Bronchial epithelial cell (primary cell): Measurements from ENCODE around the gene VWA8. TPM values are rescaled to one million over a fixed set of nuclear protein-coding genes. Genes with fewer than 3 reads are reported as not detected.
"Not testable (repeated sequence)": the region's sequence is repeated elsewhere in the genome, so short reads cannot be mapped to it uniquely, and the experiment has no call there.

Source experiments
- DNase-seq: peaks from one replicate; pipeline ENCODE4 v3.0.0-alpha.2; 2010; ENCODE audit warnings: low read depth
- FAIRE-seq: peaks from 2 replicates; lab custom pipeline; 2011; peaks lifted over from hg19 to GRCh38; lab: Jason Lieb, UNC
- H3K27me3 ChIP-seq: 2 replicates; pipeline ENCODE4 v1.5.1; 2011; ENCODE audit warnings: low read length; ENCODE audit not compliant: control insufficient read depth, insufficient read depth
- H3K36me3 ChIP-seq: 2 replicates; pipeline ENCODE4 v1.5.1; 2011; ENCODE audit warnings: low read length; ENCODE audit not compliant: control insufficient read depth, insufficient read depth
- H3K4me3 ChIP-seq: 2 replicates; pipeline ENCODE4 v1.5.1; 2011; ENCODE audit warnings: mild to moderate bottlenecking, low read depth, low read length, control low read depth
- CTCF ChIP-seq: IDR thresholded peaks from 2 replicates; pipeline ENCODE4 v1.5.1; 2011; ENCODE audit warnings: mild to moderate bottlenecking, moderate library complexity, low read length, control low read depth, inconsistent platforms; ENCODE audit not compliant: insufficient read depth, severe bottlenecking
- total RNA-seq: library from RNA; depleted of rRNA; stranded (reverse); fragments of >200 nt; gene quantifications from 2 replicates; pipeline ENCODE4 v1.2.1, GENCODE V29; 2014

VWA8 gene
- total RNA-seq, 1 donor from 2014 or later: 17.1 TPM

GRCh38 chr13:41578371-41578770 is 382.5 kb downstream of the VWA8 start:
- Histone ChIP-seq H3K4me3 (no peak overlapping the region), H3K27me3 (no peaks in the 10 kb centered on the region), H3K36me3 (peaks cover 1% of the 10 kb centered on the region)
- DNase-seq: no peak
- FAIRE-seq: no peak
- no peak for TF ChIP-seq CTCF

- H3K4me3 ChIP-seq: no peak overlapping the region
- FAIRE-seq (no peak), DNase-seq (no peak)
- peaks cover 1% of the 10 kb centered on the region for H3K36me3 ChIP-seq
- TF ChIP-seq CTCF: no peak
- H3K27me3 ChIP-seq: no peaks in the 10 kb centered on the region
Observed at GRCh38 chr13:41577436-41577835, 383.5 kb downstream of the VWA8 start.

DNA sequence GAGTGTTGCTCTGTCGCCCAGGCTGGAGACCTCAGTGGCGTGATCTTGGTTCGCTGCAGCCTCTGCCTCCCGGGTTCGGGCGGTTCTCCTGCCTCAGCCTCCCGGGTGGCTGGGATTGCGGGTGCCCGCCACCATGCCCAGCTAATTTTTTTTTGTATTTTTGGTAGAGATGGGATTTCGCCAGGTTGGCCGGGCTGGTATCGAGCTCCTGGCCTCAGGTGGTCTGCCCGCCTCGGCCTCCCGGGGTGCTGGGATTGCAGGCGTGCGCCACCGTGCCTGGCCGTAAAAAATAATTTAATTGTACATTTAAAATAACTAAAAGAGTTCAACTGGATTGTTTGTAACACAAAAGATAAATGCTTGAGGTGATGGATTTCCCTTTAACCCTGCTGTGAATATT is 387.3 kb downstream of the VWA8 start:
- not testable (repeated sequence) for H3K36me3 ChIP-seq, FAIRE-seq, H3K27me3 ChIP-seq, DNase-seq, H3K4me3 ChIP-seq

DNA sequence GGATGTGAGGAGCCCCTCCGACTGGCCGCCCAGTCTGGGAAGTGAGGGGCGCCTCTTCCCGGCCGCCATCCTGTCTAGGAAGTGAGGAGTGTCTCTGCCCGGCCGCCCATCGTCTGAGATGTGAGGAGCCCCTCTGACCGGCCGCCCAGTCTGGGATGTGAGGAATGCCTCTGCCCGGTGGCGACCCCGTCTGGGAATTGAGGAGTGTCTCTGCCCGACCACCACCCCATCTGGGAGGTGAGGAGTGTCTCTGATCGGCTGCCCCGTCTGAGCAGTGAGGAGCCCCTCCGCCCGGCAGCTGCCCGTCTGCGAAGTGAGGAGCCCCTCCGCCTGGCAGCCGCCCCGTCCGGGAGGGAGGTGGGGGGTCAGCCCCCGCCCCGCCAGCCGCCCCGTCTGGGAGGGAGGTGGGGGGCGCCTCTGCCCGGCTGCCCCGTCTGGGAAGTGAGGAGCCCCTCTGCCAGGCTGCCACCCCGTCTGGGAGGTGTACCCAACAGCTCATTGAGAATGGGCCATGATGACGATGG is 389.0 kb downstream of the VWA8 start:
- not testable (repeated sequence) for FAIRE-seq, DNase-seq, H3K4me3 ChIP-seq, H3K27me3 ChIP-seq, H3K36me3 ChIP-seq

GRCh38 chr13:41568972-41569351 is 391.9 kb downstream of the VWA8 start:
- TF ChIP-seq CTCF: no peak
- Histone ChIP-seq H3K4me3 (no peak overlapping the region), H3K36me3 (no peaks in the 10 kb centered on the region), H3K27me3 (no peaks in the 10 kb centered on the region)
- DNase-seq (no peak), FAIRE-seq (no peak)

DNA sequence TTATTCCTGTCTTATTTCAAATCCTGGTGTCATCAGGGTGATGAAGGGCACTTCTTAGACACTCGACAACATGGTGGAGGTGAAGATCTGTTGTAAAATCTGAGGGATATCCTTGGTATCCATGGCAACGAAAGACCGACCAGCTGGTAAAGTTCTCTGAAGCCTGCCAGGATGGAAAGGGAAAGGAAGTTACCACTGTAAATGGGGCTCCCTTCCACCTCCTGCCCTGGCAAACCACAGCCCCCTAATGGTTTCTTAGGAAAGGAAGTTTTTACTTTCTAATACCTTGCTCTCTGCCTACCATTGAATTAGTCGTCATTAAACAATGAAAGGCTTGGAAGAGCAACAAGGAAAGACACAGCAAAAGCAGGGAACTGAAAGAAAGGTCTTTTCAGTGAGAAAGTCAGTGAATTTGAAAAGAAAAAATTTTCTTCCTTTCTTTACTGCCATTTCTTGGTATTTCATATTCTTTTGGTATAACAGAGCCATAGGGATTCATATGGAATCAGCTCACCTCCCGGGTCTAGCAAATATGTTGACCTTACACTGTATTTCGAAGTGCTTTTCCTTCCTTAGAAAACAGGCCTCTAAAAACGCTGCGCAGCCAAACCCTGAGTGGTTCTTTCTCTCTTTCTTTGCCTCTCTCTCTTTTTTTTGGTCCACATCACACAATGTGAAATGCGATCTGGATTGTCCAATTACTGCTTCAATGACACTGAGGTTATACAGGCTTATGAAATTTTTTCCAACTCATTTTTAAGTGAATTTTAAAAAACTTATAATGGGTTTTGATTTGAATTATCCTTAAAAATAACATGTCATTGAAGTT is 392.6 kb downstream of the VWA8 start:
- FAIRE-seq: no peak
- Histone ChIP-seq H3K27me3 (no peaks in the 10 kb centered on the region), H3K36me3 (no peaks in the 10 kb centered on the region), H3K4me3 (no peak overlapping the region)
- DNase-seq: no peak
- no peak for TF ChIP-seq CTCF
